OCI-LY1 (cell line): ENCODE measurements around the gene HDAC7.

ENCODE experiments used
- EZH2 ChIP-seq: fragments of 200-600 bp; sonication (generic), shearing (Covaris generic); IDR thresholded peaks from 2 replicates; pipeline ENCODE4 v1.8.0; 2017; ENCODE audit warnings: borderline replicate concordance, mixed run types, mild to moderate bottlenecking, antibody characterized with exemption, low read length, moderate library complexity, mixed read lengths
- TF ChIP-seq, protein P1 (sequence below): fragments of 200-600 bp; sonication (generic), shearing (Covaris generic); IDR thresholded peaks from 2 replicates; pipeline ENCODE4 v1.5.1; 2017; ENCODE audit warnings: mild to moderate bottlenecking, antibody characterized with exemption, low read length, moderate library complexity, mixed read lengths

DNA sequence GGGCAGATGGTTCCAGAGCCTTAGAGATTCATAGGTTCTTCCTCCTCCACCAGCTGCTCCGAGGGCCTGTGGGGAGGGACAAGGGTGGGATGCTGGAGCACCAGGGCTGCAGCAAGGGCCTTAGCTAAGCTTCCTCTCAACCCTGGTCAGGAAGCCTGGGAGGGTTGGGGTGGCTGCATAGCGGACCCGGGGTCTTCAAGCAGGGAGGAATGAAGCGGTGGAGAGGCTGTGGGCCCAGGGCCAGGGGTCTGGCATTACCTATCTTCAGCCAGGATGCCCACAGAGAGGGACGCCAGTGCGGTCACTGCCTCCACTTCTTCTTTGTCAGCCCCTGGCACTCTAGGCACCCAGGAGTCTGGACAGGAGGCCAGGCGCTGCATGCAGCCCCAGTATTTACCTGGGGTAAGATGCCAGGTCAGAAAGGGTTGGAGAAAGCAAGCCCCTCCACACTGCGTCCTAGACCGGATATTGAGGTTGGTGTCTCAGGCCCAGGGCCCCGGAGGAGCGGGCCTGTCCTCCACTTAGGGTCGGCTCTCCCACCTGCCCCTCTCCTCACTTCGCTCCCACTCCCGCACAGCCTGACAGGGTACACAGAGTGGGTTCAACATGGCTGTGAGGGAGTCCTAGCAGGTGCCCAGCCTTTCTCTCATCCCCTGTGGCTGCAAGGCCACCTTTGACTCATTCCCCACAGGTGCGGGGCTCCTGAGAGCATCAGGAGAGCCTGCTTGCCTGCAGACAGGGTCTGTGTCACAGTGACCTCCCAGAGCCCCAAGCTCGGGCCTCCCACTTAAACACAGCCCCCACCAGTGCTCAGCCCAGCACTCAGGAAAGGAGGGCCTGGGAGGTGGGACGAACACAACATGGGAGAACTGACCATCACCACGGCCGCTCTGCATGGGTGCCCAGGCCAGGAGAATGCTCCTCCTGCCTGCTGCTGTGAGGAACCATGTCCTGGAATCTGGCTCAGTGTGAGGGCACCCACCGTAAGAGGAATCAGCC lies 35.6 kb downstream of the HDAC7 start:
- no peak for TF ChIP-seq EZH2
- TF ChIP-seq, protein P1, sequence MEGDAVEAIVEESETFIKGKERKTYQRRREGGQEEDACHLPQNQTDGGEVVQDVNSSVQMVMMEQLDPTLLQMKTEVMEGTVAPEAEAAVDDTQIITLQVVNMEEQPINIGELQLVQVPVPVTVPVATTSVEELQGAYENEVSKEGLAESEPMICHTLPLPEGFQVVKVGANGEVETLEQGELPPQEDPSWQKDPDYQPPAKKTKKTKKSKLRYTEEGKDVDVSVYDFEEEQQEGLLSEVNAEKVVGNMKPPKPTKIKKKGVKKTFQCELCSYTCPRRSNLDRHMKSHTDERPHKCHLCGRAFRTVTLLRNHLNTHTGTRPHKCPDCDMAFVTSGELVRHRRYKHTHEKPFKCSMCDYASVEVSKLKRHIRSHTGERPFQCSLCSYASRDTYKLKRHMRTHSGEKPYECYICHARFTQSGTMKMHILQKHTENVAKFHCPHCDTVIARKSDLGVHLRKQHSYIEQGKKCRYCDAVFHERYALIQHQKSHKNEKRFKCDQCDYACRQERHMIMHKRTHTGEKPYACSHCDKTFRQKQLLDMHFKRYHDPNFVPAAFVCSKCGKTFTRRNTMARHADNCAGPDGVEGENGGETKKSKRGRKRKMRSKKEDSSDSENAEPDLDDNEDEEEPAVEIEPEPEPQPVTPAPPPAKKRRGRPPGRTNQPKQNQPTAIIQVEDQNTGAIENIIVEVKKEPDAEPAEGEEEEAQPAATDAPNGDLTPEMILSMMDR = no peak
